ENCODE results near the gene STX7.
"Not testable (repeated sequence)": the region's sequence is repeated elsewhere in the genome, so short reads cannot be mapped to it uniquely, and the experiment has no call there.

Gene STX7, protein sequence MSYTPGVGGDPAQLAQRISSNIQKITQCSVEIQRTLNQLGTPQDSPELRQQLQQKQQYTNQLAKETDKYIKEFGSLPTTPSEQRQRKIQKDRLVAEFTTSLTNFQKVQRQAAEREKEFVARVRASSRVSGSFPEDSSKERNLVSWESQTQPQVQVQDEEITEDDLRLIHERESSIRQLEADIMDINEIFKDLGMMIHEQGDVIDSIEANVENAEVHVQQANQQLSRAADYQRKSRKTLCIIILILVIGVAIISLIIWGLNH

DNA sequence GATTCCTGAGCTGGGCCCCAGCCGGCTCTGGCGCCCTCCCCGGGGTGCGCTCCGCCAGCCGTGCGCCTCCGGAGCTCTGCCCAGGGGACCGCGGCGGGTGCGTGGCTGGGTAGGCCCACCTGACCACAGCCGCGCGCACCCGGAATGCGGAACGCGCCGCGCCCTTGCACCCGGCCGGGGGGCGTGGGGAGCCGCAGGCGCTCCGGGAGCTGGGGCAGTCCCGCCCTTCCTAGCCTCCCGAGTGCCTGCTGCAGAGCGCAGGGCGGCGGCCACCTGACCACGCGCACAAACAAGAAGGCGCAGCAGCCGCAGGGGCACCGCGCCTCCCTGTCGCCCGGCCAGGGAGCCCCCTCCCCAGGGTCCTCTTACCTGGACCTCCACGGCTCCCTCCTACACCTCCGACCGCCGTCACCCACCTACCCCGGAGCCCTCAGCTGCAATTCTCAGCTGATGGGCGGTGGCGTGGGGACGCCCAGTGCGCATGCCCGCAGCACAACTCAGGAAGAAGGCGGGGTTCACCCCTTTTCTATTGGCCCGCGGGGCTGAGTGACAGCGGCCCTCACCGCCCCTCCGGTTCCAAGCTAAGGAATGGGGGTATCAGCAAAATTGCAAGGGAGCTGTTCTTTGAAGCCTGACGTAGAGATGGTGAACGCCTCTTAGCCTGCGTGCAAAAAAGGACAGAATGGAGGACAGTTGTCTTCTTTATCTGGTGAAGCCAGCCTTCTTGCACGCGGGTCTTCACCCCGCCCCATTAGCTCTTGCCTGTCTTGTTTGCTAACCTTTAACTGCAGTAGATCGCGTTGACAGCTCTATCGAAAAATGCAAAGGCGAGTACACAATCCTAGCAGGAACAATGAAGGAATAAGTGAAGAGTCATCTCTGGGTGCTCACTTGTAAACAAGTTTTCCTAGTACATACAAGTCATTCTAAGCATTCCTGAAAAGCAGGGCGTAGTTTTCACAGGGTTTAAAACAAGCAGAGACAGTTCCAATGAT lies at the start of gene STX7:
Gene STX7, minus strand, starts transcription at position 479 of the 995 bp plus-strand sequence. CDS start 9,586 bp downstream, outside the sequence.
- DNase-seq (ENCODE audit: low spot score), result peak; percentile 94

DNA sequence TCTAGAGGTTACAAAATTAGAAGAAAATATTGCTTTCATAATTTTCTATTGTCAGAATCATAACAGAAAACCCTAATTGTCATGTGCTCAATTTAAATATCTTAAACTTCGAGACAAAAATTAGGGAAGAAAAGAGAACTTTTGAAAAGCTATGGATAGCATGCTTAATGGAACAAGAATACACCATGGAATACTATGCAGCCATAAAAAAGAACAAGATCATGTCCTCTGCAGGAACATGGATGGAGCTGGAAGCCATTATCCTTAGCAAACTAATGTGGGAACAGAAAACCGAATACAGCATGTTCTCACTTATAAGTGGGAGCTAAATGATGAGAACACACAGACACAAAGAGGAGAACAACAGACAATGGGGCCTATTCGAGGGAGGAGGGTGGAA lies 47.2 kb upstream of the STX7 start:
- not testable (repeated sequence) for DNase-seq (ENCODE audit: low spot score)

DNA sequence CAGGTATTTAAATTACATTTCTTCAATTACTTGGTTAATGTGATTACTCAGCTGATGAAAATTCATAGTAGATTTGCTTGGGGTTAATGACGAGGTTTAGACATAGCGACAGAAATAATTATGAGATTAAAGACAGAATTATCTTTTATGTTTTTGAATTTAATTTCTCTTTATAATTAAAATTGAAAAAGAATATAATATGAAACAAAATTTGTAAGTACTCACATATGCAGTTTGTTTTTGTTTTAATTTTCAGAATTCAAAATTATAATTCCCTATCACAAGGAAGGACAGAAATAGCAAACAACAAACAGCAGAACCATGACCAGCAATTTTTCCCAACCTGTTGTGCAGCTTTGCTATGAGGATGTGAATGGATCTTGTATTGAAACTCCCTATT lies 39.5 kb upstream of the STX7 start, which contains the start of gene TAAR8:
Gene TAAR8, plus strand, starts transcription at position 301 of the 400 bp plus-strand sequence. Its CDS starts 21 bp downstream, at position 322.
- DNase-seq (ENCODE audit: low spot score), result no peak

DNA sequence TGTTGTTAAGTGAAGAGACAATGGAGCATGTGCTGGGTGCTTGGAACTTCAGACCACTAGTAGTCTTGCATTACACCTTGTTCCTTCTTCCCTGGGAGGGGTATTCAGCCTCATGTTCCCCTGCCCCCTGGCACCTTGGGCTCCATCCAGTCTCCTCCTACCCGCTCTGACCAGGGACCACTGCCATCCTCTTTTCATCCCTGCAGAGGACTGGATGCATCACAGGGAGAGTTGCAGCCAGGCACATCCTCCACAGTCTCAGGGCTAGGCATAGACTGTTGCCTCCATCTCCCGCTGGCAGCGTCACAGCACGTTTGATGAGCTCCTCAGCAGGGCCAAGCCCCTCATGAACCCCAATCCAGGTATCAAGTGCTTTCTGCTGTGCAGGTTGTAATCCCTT lies 38.3 kb upstream of the STX7 start:
- DNase-seq (ENCODE audit: low spot score), result no peak

DNA sequence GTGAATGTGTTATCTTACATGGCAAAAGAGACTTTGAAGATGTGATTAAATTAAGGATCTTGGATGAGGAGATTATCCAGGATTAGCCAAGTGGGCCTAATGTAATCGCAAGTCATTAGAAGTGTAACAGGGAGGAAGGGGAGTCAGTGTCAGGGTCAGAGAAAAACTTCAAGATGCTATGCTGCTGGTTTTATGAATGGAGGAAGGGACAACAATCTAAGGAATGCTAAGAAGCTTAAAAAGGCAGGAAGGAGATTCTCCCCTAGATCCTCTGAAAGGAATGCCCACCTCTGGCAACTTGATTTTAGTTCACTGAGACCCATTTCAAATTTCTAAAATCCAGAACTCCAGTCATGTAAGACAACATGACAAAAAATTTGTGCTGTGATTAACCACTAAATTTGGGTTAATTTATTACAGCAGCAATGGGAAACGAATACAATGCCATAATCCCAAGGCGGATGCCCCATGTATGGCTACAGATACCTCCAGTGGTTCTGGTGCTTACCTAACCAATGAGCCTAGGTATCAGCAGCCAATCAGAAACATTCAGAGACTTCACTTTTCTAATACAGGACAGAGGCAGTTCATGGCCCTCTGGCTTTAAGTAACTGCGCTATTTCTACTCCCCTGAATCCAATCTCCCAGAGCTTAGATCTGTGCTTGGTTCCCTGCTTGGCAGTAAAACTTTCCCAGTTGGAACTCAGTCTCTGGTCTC lies 36.0 kb upstream of the STX7 start:
- no peak for DNase-seq (ENCODE audit: low spot score)

DNA sequence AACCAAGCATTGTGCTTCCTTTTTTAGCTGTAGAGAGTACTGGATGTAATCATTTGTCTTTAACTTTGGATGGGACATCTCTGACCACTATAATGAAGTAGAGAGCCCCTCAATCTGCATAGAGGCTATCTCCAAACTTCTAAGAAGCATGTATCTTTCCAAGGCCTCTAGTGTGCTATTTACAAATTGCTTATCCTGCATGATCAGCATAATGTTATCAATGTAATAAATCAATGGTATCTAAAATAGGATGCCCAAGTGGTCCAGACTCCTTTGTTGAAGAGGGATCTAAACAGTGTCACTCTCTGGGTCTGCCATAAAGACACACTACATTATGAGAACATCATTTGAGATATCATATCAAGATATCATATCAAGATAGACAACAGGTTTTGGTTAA lies 31.9 kb upstream of the STX7 start:
- no peak for DNase-seq (ENCODE audit: low spot score)

DNA sequence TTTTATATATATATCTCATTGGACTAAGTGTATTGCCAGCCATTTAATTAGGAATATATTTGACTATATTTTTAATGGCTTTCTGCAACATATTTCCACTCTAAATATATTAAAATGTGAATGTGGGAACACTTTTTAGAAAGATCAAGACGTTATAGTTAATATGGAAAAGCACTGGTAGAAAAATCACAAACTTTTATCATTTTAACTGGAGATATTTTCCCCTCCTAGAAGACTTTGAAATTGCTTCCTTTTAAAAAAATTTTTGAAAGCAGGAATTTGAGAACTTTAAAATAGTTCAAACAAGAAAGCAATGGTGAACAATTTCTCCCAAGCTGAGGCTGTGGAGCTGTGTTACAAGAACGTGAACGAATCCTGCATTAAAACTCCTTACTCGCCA lies 25.1 kb upstream of the STX7 start, which contains the start of gene TAAR9:
Gene TAAR9, plus strand, starts transcription at position 301 of the 400 bp plus-strand sequence. Its CDS starts 13 bp downstream, at position 314.
- no peak for DNase-seq (ENCODE audit: low spot score)

DNA sequence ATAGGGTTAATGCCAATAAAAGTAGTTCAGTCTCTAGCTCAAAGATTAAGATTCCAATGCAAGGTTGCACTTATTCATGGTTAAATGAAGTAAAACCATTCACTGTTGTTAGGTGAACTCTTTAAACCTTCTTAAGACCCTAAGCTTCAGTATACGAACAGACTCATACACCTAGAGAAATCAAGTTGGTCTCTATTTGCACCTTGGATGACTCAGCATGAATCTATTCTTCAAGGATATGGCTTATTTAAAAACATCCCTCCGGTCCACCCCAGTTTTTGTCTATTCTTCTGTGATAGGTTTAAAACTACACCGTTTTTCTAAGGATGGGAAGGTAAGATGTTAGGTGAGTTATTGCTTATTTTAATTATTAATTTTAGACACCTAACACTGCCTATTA lies 24.2 kb upstream of the STX7 start:
- DNase-seq (ENCODE audit: low spot score), result no peak

DNA sequence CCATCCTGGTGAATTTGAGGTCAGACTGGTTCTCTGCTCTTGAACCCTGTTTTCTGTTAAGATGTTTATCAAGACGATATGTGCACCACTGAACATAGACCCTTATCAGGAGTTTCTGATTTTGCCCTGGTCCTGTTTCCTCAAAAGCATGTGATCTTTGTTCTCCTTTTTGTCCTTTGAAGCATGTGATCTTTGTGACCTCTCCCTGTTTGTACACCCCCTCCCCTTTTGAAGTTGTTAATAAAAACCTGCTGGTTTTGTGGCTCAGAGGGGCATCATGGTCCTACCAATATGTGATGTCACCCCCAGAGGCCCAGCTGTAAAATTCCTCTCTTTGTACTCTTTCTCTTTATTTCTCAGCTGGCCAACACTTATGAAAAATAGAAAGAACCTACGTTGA lies 21.6 kb upstream of the STX7 start:
- not testable (repeated sequence) for DNase-seq (ENCODE audit: low spot score)

DNA sequence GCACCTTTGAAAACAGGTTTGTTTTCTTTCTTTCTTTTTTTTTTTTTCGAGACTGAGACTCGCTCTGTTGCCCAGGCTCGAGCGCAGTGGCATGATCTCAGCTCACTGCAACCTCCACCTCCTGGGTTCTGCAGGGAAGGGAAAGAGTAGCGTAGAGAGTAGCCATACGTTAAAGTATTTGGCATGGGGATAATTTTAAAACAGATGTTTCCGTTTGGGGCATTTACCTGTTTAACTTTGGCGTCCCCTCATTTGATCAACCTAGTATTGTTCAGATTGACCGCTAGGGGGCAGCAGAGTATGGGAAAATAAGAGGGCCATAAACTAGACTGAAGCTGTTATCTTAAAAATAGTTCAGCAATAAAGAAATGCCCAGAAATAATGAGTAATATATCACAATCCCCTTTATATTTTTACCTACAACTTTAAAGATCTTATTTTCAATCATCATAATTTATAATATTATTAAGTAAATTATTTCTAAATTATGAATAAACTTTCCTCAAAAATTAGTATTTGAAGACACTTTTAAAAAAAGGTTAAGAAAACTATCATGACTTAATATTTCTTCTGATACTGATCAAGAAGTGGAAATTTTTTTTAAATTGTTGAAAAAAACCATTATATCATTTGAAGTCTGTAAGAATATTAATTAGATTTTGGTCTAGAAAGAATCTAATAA lies 17.5 kb upstream of the STX7 start:
- peak; percentile 85 for DNase-seq (ENCODE audit: low spot score)

DNA sequence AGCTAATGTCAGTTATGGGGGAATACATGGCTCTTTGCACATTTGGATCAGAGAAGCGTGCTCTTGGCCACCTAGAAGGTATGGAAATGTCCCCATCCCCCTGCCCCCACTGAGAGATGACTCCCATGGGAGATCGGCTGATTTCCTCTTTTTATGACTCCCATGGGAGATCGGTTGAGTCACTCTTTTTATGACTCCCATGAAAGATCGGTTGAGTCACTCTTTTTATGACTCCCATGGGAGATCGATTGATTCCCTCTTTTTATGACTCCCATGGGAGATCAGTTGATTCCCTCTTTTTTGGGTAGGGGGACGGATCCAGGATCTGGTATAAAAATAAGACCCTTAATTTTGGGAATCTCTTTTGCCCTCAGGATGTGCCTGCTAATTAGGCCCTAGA lies 14.9 kb upstream of the STX7 start:
- no peak for DNase-seq (ENCODE audit: low spot score)

DNA sequence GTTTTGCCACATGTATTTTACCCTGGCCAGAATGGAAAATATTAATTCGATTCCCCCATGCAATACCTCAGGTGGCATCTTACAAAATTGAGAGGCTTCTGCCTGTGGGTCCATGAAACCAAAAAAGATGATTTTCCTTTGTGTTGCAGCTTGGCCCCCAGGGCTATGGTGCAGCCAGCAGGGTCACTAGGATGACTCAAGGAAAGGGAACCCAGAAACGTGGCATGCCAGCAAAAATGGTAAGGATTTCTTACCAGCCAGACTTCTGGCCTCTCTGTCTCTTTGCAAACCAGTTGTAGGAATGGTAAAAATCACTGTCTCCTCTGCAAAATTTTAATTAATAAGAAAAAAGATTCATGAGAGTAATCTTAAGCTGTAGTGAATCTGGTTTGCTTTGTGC lies 13.5 kb upstream of the STX7 start:
- DNase-seq (ENCODE audit: low spot score), result no peak

DNA sequence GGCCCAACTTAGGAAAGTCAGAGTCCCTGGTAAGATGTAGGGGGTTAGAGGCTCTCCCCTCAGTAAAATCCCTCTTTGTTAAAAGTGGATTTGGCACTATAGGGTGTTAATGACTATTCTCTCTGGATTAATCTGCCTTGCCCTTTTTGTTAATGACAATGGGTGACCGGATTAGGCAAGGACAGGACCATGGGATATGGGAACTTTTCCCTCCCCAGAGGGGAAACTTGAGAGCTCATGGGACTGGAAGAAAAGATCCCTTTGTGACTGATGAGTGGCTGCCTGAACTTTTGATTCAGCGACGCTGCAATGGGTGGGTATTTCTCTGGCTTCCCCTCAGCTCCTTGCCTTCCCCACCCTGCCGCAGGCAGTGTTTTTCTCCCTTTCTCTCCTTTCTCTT lies 12.9 kb upstream of the STX7 start:
- DNase-seq (ENCODE audit: low spot score), result no peak

DNA sequence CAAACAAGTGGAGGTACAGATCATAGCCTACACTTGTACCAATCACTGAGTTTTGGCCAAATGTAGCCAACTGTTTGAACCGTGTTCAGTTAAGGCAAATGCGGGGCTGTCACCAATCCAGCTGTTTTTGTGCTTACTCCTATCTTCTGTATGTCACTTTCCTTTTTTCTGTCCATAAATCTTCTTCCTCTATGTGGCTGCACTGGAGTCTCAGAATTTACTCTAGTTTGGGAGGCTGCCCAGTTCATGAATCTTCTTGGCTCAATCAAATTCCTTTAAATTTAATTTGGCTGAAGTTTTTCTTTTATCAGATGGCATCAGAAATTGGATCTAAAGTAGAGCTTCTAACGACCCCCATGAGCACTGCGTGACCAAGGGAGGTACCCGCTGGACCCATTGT lies 11.7 kb upstream of the STX7 start:
- DNase-seq (ENCODE audit: low spot score), result no peak

DNA sequence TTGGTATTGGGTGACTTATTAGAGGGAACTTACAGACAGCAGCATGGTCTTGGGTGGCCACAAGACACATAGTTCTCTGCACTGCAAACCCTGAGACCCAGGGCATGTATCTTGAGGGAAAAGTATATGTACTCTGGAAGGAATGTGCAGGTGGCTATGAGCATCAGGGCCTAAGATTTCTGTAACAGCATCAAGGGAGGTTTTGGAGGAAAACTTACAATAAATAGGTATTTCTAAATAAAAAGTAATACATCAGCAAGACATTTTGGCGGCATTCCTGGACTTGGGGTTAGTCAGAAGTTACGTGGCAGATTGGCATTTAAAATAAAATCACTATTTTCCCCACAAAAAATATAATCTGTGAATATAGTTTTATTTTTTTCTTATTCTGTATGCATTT lies 8.0 kb upstream of the STX7 start:
- no peak for DNase-seq (ENCODE audit: low spot score)

DNA sequence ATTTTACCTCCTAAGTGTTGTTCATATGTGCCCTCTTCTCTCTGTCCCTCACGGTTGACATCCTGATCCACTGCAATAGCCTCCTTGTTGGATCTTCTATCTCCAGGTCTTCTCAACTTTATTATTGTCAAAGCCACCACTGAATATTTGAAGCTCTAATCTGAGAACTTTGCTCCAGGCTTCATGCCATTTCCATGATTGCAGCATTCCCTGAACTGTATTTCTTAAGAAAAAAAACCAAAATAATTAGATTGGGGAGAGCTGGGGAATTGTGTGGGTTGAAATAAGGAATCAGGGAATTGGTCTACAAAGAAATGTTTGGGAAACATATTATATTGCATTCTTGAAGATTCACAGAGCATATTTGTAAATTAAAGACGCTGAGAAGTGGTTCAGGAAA lies 2.5 kb upstream of the STX7 start:
- DNase-seq (ENCODE audit: low spot score), result no peak

DNA sequence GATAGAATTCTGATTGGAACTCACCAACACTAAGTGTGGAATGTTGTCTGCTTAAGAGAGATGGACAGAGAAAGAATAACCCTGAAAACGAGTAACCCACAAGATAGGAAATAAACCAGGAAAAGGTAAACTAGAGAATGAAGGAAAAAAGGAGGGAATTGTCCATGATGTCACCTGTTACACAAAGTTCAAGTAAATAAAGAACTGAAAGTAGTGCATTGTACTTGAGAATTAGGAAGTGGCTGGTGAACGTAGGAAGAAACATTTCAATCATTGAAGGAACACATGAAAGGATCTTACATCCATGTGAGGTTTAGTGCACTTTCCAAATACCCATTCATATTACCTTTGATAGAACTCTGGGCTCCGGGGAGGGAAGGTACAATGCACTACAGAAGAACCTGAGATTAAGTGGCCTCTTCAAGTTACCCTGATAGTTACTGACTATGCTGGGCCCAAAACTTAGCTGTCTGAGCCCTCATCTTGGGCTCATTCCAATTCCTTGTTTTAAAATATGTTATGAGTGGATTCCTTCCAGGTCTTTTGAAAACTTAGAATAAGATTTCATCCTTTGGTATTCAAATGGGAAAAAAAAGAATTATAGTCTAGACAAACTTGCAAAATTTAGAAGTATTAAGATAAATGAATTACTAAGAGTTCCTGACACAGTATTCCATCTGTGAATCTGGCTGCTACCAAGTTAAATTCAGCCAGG lies 1.1 kb upstream of the STX7 start:
- DNase-seq (ENCODE audit: low spot score), result no peak

DNA sequence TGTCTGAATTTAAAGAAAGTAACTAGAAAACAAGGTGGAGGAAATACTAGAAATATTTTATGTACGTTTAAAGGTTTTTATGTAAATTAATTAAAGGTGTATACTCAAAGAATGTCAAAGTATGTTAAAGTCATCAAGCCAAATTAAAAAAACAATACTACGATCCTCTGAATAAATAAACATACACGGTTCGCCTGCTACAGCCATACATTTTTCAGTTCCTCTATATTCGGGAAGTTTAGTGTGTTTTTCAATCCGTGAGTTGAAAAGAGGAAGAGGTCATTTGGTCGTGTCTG lies 626 bp downstream of the STX7 start:
- no peak for DNase-seq (ENCODE audit: low spot score)

DNA sequence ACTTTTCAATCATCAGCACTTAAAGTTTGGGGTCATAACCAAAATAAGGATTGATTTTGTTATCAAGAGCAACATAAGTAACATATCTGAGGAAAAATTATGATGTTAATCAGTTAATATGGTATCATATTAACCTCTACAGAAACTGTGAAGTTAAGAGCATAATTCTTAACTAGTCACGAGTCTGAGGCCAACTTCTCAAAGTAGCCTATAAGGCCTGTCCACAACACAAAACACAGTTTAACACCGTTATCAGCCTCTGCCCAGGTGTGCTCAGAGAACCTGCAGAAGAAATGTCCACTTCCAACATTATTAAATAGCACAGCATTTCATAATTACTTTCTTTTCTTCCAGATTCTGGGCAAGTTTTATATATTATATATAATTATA lies 1.1 kb downstream of the STX7 start:
- DNase-seq (ENCODE audit: low spot score), result peak; percentile 43

DNA sequence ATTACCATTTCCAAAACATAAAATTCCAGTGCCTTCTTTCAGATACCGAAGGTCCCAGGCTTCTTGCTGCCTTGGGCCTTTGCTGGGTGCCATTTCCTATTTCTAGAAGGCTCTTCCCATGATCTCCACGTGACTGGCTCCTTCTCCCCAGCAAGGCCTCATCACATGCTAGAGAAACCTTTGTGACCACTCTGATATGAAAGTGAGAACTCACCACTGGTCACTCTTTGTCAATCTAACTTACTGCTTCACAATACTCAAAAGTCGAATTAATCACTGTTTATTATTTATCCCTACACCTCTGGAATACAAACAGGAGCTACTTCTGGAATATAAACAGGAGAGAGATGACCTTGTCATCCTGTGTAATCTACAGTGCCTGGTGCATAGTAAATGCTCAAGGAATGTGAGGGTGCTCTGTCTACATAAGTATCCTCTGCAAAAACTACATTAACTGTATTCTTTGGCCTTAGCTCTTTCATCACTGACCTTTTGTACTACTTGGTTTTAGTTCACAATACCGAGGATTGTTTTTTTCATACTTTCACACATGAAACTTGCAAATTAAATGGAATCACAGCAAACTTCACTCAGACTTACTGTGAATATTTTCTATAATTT lies 1.6 kb downstream of the STX7 start:
- DNase-seq (ENCODE audit: low spot score), result peak; percentile 55
